C4-2B (cell line): ENCODE measurements around the gene ISG20.

ENCODE experiments used
- CTCF ChIP-seq: fragments of 450-650 bp; conservative IDR thresholded peaks from 2 replicates; pipeline ENCODE4 v1.5.1; 2017; ENCODE audit warnings: mild to moderate bottlenecking
- ZFX ChIP-seq: fragments of 450-650 bp; IDR thresholded peaks from 2 replicates; pipeline ENCODE4 v1.6.1; 2017

GRCh38 chr15:88616240-88616639 is 22.6 kb upstream of the ISG20 start:
- TF ChIP-seq CTCF: no peak
- no peak for TF ChIP-seq ZFX
